M059J (cell line): Measurements from ENCODE around the gene LTBP1. TPM values are rescaled to one million over a fixed set of nuclear protein-coding genes. Genes with fewer than 3 reads are reported as not detected.
A peak's percentile ranks its signal among the peaks of the same experiment; 100 is the strongest.
"Not testable (repeated sequence)": the region's sequence is repeated elsewhere in the genome, so short reads cannot be mapped to it uniquely, and the experiment has no call there.

ENCODE experiments used
- DNase-seq: peaks from one replicate; pipeline ENCODE4 v3.0.0-alpha.2; 2012; ENCODE audit warnings: low read depth
- total RNA-seq: library from RNA; depleted of rRNA; stranded (reverse); fragments of >200 nt; shearing (Covaris generic); gene quantifications from 2 replicates; pipeline ENCODE4 v1.2.3, GENCODE V29; 2014

LTBP1 gene
- total RNA-seq, 1 experiment from 2014 or later, result 9.2 TPM

GRCh38 chr2:33141476-33141875 is 194.7 kb downstream of the LTBP1 start:
- no peak for DNase-seq

DNA sequence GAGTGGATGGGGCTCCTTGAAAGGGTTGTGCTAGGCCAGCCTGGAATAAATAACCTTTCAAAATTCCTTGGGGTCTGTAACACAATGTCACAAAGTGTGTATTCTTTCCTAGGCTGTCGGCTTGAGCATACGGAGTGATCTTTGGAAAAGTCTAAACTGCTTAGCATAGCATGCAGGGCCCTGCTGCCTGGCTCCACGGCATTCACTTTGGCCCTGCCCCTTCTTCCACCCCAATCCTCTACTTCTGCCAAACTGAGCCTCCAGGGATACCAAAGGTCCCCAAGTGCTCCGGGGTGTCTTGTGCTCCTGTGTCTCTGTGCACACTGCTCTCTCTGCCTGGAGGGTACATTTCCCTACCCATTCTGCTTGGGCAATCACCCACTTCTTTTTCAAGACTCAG is 196.1 kb downstream of the LTBP1 start:
- no peak for DNase-seq

DNA sequence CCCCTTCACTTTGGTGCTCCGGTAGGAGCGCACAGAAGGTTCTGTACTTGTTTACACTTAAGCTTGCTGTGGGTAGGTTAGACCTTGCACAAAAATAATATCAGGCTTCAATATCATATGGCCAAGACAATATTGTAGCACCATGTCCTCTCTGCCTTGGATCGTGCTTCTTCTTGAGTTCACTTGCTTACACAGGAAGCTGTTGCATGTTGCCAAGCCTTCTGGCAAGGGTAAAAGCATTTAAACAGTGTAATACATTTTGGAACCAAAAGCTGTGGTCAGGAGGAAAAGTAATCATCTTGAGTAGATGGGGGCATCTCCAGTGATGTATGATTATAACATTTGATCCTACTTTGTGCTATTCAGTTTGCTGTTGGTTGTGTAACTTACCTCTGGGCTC is 197.5 kb downstream of the LTBP1 start:
- no peak for DNase-seq

GRCh38 chr2:33145459-33145858 is 198.7 kb downstream of the LTBP1 start:
- DNase-seq, result no peak

DNA sequence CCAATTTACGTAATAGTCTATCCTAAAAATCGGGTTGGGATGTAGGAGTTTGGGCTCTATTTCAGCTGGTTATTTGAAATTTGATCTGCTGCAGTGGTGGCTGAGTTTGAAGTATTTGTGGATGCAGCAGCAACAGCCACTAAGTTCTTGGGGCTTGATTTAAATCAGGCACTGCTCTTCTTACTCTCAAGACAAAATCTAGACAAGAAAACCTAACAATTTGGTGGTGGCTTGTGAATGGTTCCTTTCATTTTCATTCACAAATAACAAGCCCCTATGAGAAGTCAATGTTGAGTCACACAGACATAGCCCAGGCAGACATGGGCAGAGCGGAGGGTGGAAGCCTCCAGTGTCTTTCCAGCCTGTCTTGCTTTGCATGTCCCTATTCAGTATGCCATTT is 199.3 kb downstream of the LTBP1 start:
- DNase-seq, result no peak

GRCh38 chr2:33153008-33153407 is 206.3 kb downstream of the LTBP1 start:
- DNase-seq, result peak; percentile 34

GRCh38 chr2:33158482-33159003 is 211.8 kb downstream of the LTBP1 start:
- peak; percentile 92 for DNase-seq

- peak; percentile 75 for DNase-seq
These were observed 213.4 kb downstream of the LTBP1 start for GRCh38 chr2:33160191-33160590.

DNA sequence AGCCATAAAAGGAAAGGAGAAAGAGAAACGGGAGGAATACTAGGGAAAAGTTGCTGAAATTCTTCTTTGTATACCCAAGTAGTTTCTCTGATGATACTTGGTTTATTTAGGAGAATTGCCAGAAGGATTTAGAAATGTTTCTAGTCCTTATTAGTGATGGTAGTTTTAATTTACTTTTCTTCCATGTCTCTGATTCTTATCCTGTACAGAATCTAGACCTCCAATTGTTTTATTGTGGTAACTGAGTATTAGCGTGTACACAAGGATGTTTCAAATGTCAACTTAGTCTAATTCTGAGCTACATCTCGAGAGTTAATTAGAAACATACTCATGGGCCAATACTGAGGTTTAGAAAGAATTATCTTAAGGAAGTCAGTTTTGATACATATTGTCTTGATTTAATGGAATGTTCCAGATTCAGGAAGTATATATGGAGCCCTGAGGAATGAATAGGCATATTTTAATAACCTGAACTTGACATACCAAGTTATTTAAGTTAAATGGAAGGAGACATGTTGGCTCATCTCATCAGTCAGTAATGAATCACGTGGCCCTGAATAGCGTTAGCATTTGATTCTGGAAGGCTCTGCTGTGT is 219.6 kb downstream of the LTBP1 start:
- DNase-seq, result peak; percentile 19

DNA sequence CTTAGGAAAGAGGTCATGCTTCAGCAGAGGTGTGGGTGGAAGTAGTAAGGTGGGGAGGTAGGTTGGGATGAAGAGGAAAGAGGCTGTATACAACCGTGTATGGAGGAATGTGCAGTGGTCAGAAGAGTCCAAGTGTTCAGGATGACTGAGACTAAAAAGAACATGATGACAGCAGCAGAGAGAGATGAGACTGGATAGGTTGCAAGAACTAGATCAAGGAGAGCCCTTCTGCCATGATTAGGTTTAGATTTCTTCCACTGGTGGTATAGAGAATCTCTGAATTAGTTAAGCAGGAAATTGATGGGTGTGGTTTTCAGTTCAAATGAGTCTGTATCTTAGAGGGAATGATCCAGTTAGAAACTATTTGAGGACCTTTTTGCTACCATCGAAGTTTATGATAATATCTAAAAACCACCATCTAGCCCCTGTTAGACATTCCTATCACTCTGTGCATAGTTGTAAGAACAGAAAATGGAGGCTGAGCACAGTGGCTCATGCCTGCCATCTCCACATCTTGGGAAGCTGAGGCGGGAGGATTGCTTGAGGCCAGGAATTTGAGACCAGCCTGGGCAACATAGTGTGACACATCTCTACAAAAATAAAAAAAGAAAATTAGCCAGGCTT is 221.0 kb downstream of the LTBP1 start:
- peak; percentile 7 for DNase-seq

DNA sequence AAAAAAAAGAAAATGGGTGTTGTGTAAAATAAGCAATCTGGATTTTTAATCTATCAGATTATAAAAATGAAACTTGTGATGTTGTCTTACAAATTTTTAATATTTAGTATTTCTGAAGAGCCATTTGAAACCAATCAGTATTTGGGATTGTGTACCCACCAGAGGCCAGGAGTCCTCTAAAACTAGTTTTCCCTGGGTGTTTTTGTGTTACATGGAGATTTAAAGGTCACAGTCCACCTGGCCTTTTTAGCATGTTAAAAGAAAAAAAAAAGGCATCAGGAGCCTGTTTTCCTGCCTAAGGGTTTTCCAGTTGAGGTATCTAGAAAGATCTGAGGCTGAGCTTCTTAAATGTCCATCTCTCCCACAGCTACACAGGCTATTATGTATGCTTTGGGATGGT is 221.7 kb downstream of the LTBP1 start:
- no peak for DNase-seq

DNA sequence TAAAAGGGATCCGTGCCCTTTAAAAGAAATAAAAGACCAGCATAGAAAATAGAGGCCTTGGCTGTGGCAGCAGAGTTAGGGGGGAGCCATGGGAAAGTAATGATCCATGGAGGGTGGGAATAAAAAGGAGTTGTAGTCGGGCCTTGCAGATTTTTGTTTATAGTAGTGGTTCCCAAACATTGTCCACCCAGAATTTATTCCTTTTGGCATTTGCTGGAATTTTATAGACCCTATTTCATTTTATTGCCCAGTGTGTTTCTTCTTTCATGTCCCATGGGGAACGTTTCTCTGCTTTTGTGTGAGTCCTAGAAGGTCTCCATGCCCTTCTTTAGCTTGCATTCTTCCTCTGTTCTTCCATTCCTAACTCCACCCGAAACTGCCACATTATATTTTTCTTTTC is 222.2 kb downstream of the LTBP1 start:
- no peak for DNase-seq

DNA sequence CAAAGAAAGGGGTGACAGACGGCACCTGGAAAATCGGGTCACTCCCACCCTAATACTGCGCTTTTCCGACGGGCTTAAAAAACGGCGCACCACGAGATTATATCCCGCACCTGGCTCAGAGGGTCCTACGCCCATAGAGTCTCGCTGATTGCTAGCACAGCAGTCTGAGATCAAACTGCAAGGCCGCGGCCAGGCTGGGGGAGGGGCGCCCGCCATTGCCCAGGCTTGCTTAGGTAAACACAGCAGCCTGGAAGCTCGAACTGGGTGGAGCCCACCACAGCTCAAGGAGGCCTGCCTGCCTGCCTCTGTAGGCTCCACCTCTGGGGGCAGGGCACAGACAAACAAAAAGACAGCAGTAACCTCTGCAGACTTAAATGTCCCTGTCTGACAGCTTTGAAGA is 223.5 kb downstream of the LTBP1 start:
- not testable (repeated sequence) for DNase-seq

- DNase-seq, result no peak
These were observed 230.9 kb downstream of the LTBP1 start for GRCh38 chr2:33177627-33178026.

DNA sequence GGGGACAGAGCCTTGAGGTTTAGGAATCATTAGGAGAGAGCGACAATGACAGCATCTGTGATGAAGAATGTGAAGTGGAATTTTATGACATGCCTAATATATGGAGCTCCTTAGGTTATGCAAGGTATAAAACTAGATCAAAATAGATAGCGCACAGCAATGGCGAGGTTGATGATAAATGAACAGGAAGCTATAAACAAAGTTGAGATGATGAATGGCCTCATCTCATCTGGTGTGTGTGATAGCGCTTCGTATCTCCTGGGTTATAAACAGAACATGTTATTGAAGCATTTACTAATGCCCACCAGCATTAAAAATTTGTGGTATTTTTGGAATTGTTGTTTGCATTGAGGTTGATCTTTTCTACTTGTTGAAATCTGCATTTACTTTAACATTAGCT is 231.5 kb downstream of the LTBP1 start:
- no peak for DNase-seq

GRCh38 chr2:33180915-33181314 is 234.2 kb downstream of the LTBP1 start:
- no peak for DNase-seq

GRCh38 chr2:33181466-33181865 is 234.7 kb downstream of the LTBP1 start:
- DNase-seq, result no peak

- no peak for DNase-seq
These were observed 237.3 kb downstream of the LTBP1 start for GRCh38 chr2:33184041-33184440.

DNA sequence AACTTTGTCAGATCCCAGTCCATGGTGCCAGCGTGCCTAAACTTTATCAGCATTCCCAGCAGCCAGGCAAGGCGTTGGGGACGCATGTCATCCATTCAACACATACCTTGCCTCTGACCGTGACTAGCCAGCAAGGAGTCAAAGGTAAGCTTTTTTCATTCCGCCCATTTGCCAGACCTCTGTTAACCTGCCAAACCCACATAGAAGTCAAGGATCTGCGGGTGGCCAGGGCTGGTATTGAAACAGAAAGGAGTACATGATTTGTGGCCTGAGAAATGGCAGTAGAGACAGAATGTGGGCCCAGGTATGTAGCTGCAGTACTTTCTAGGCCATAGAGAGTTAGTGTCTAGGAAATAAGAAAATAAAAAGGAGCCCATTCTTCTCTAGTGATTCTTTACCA is 240.2 kb downstream of the LTBP1 start:
- DNase-seq, result no peak

- no peak for DNase-seq
These were observed 242.0 kb downstream of the LTBP1 start for GRCh38 chr2:33188799-33189198.

- no peak for DNase-seq
These were observed 243.7 kb downstream of the LTBP1 start for GRCh38 chr2:33190393-33190937.

GRCh38 chr2:33195891-33196290 is 249.1 kb downstream of the LTBP1 start:
- DNase-seq, result no peak

DNA sequence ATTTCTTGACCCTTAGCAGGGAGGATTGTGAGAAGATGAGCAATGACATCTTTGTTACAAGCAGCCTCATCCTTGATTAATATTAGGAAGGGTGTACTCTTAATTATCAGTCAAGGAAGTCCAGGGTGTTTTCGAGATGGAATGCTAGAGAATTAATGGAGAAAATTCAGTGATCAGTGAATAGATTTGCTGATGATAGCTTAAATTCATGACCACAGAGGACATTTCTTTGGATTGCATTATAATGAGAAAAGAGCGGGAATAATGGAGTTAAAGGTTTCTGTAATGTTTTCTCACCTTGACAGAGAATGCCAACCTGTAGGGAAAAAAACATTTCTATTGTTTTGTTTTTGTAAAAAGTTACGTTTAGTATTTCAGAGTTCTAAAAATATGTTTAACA is 249.9 kb downstream of the LTBP1 start:
- no peak for DNase-seq
